ENCODE results near the gene UBE2I. TPM values are rescaled to one million over a fixed set of nuclear protein-coding genes. Genes with fewer than 3 reads are reported as not detected.

Gene UBE2I
- polyA plus RNA-seq, 1 donor from 2014 or later: 165 TPM

GRCh38 chr16:1332618-1333148 is 23.2 kb downstream of the UBE2I start:
- H3K36me3 Mint-ChIP-seq: peaks cover 3% of the 10 kb centered on the region
- H3K4me1 Mint-ChIP-seq: peaks cover 6 to 23% (median 21%) of the 10 kb centered on the region in 3 donors
- peak overlapping the region; percentile 83 to 94 (median 93) for H3K4me3 Mint-ChIP-seq
- no peaks in the 10 kb centered on the region for H3K9me3 Mint-ChIP-seq
- H3K27me3 Mint-ChIP-seq: peaks cover 16% of the 10 kb centered on the region
- H3K27ac Mint-ChIP-seq: peak overlapping the region; percentile 98 to 100 (median 98)

- Mint-ChIP-seq H3K36me3 (peaks cover 3% of the 10 kb centered on the region), H3K27ac (peak within 1 kb of the TSS; percentile 98 to 100 (median 98)), H3K27me3 (peaks cover 16% of the 10 kb centered on the region), H3K4me3 (peak within 1 kb of the TSS; percentile 83 to 94 (median 93)), H3K4me1 (peaks cover 6 to 23% (median 21%) of the 10 kb centered on the region in 3 donors), H3K9me3 (no peaks in the 10 kb centered on the region)
Observed at GRCh38 chr16:1333149-1333812, 23.8 kb downstream of the UBE2I start, which contains the start of gene BAIAP3. BAIAP3 (plus strand) TSS chr16:1333645; CDS start chr16:1338550, 4,905 bp downstream.

- peak overlapping the region; percentile 68 to 88 (median 72) for H3K4me3 Mint-ChIP-seq
Observed at GRCh38 chr16:1333854-1334700, 24.6 kb downstream of the UBE2I start.

GRCh38 chr16:1334739-1335138 is 25.3 kb downstream of the UBE2I start:
- Mint-ChIP-seq H3K27ac (peak overlapping the region in 2 of 3 donors; percentile 83 to 86), H3K4me3 (peak overlapping the region in 3 of 4 donors; percentile 68 to 88 (median 75)), H3K36me3 (peaks cover 3% of the 10 kb centered on the region), H3K9me3 (no peaks in the 10 kb centered on the region), H3K4me1 (peaks cover 6 to 23% (median 17%) of the 10 kb centered on the region in 3 donors), H3K27me3 (peaks cover 16% of the 10 kb centered on the region)

More at GRCh38 chr16:1333854-1334700, 24.6 kb downstream of the UBE2I start:
- peaks cover 16% of the 10 kb centered on the region for H3K27me3 Mint-ChIP-seq
- H3K4me1 Mint-ChIP-seq: peaks cover 6 to 23% (median 20%) of the 10 kb centered on the region in 3 donors
- H3K27ac Mint-ChIP-seq: peak overlapping the region in 2 of 3 donors; percentile 71 to 83
- H3K36me3 Mint-ChIP-seq: peaks cover 3% of the 10 kb centered on the region
- no peaks in the 10 kb centered on the region for H3K9me3 Mint-ChIP-seq

- Mint-ChIP-seq H3K4me1 (peaks cover 6 to 23% (median 17%) of the 10 kb centered on the region in 3 donors), H3K9me3 (no peaks in the 10 kb centered on the region), H3K27me3 (peaks cover 16% of the 10 kb centered on the region), H3K27ac (peak overlapping the region; percentile 80 to 86 (median 83)), H3K4me3 (peak overlapping the region; percentile 60 to 88 (median 72)), H3K36me3 (peaks cover 3% of the 10 kb centered on the region)
Observed at GRCh38 chr16:1335211-1335971, 26.0 kb downstream of the UBE2I start.

GRCh38 chr16:1335996-1336395 is 26.6 kb downstream of the UBE2I start:
- peaks cover 6 to 24% (median 17%) of the 10 kb centered on the region in 3 donors for H3K4me1 Mint-ChIP-seq
- H3K27me3 Mint-ChIP-seq: peaks cover 16% of the 10 kb centered on the region
- H3K4me3 Mint-ChIP-seq: peak overlapping the region in 2 of 4 donors; percentile 37 to 75
- no peaks in the 10 kb centered on the region for H3K9me3 Mint-ChIP-seq
- H3K36me3 Mint-ChIP-seq: peaks cover 3% of the 10 kb centered on the region
- H3K27ac Mint-ChIP-seq: peak overlapping the region; percentile 80 to 86 (median 83)

GRCh38 chr16:1336619-1337018 is 27.2 kb downstream of the UBE2I start:
- Mint-ChIP-seq H3K36me3 (peaks cover 2% of the 10 kb centered on the region), H3K4me3 (peak overlapping the region in 3 of 4 donors; percentile 60 to 75 (median 63)), H3K4me1 (peaks cover 4 to 19% (median 13%) of the 10 kb centered on the region in 3 donors), H3K27me3 (peaks cover 13% of the 10 kb centered on the region), H3K9me3 (no peaks in the 10 kb centered on the region), H3K27ac (peak overlapping the region; percentile 59 to 83 (median 76))

- H3K27ac Mint-ChIP-seq: peak overlapping the region in 2 of 3 donors; percentile 27 to 83
- peak overlapping the region in 1 of 4 donors; percentile 75 for H3K4me3 Mint-ChIP-seq
- H3K4me1 Mint-ChIP-seq: peaks cover 3 to 22% (median 14%) of the 10 kb centered on the region in 3 donors
- H3K36me3 Mint-ChIP-seq: no peaks in the 10 kb centered on the region
- no peaks in the 10 kb centered on the region for H3K9me3 Mint-ChIP-seq
- peaks cover 10% of the 10 kb centered on the region for H3K27me3 Mint-ChIP-seq
Observed at GRCh38 chr16:1337486-1337885, 28.1 kb downstream of the UBE2I start.

GRCh38 chr16:1338119-1338730 is 28.8 kb downstream of the UBE2I start:
- peaks cover 3 to 23% (median 15%) of the 10 kb centered on the region in 3 donors for H3K4me1 Mint-ChIP-seq
- H3K27ac Mint-ChIP-seq: peak overlapping the region in 1 of 3 donors; percentile 42
- no peaks in the 10 kb centered on the region for H3K36me3 Mint-ChIP-seq
- H3K27me3 Mint-ChIP-seq: peaks cover 7% of the 10 kb centered on the region
- H3K9me3 Mint-ChIP-seq: no peaks in the 10 kb centered on the region
- peak overlapping the region in 1 of 4 donors; percentile 30 for H3K4me3 Mint-ChIP-seq

GRCh38 chr16:1338855-1339675 is 29.6 kb downstream of the UBE2I start:
- no peak overlapping the region for H3K27ac Mint-ChIP-seq
- H3K36me3 Mint-ChIP-seq: no peaks in the 10 kb centered on the region
- peak overlapping the region in 2 of 4 donors; percentile 9 to 28 for H3K4me3 Mint-ChIP-seq
- H3K4me1 Mint-ChIP-seq: peaks cover 3 to 26% (median 19%) of the 10 kb centered on the region in 3 donors
- no peaks in the 10 kb centered on the region for H3K9me3 Mint-ChIP-seq
- peaks cover 7% of the 10 kb centered on the region for H3K27me3 Mint-ChIP-seq

GRCh38 chr16:1340730-1341494 is 31.5 kb downstream of the UBE2I start:
- Mint-ChIP-seq H3K4me3 (peak overlapping the region in 3 of 4 donors; percentile 22 to 35 (median 33)), H3K27ac (peak overlapping the region in 2 of 3 donors; percentile 10 to 70), H3K27me3 (no peaks in the 10 kb centered on the region), H3K9me3 (no peaks in the 10 kb centered on the region), H3K36me3 (no peaks in the 10 kb centered on the region), H3K4me1 (peaks cover 3 to 20% (median 13%) of the 10 kb centered on the region in 3 donors)

All from IgD-negative memory B cell (primary cell).